NCI-H1436 treated with DMSO at 0.1 percent for 48 hours (cell line): Measurements from ENCODE around the gene TLE5.
"Not testable (repeated sequence)": the region's sequence is repeated elsewhere in the genome, so short reads cannot be mapped to it uniquely, and the experiment has no call there.

Experiments used
- DNase-seq: peaks from one replicate; lab custom pipeline; 2025; lab: John Stamatoyannopoulos, UW

Gene TLE5

GRCh38 chr19:3025549-3025886 lies 36.8 kb downstream of the TLE5 start:
- no peak for DNase-seq

GRCh38 chr19:3024870-3025548 lies 37.3 kb downstream of the TLE5 start:
- DNase-seq: no peak

- no peak for DNase-seq
Observed at GRCh38 chr19:3024509-3024869, 37.8 kb downstream of the TLE5 start.

- DNase-seq: no peak
Observed at GRCh38 chr19:3020321-3020960, 41.9 kb downstream of the TLE5 start.

- DNase-seq: no peak
Observed at GRCh38 chr19:3019211-3019854, 43.0 kb downstream of the TLE5 start.

GRCh38 chr19:3017923-3018322 lies 44.4 kb downstream of the TLE5 start:
- DNase-seq: no peak

- DNase-seq: no peak
Observed at GRCh38 chr19:3015126-3016057, 46.9 kb downstream of the TLE5 start.

- DNase-seq: no peak
Observed at GRCh38 chr19:3014135-3014534, 48.2 kb downstream of the TLE5 start.

GRCh38 chr19:3013263-3013725 lies 49.0 kb downstream of the TLE5 start:
- DNase-seq: no peak

- no peak for DNase-seq
Observed at GRCh38 chr19:3012621-3013262, 49.6 kb downstream of the TLE5 start.

- DNase-seq: not testable (repeated sequence)
Observed at GRCh38 chr19:3012059-3012458, 50.2 kb downstream of the TLE5 start.

- DNase-seq: no peak
Observed at GRCh38 chr19:3010871-3011270, 51.4 kb downstream of the TLE5 start.

- DNase-seq: no peak
Observed at GRCh38 chr19:3008994-3009393, 53.3 kb downstream of the TLE5 start.

GRCh38 chr19:3007975-3008374 lies 54.3 kb downstream of the TLE5 start:
- DNase-seq: no peak

GRCh38 chr19:3006075-3006767 lies 56.1 kb downstream of the TLE5 start:
- DNase-seq: no peak

- no peak for DNase-seq
Observed at GRCh38 chr19:3005345-3005744, 57.0 kb downstream of the TLE5 start.

- DNase-seq: no peak
Observed at GRCh38 chr19:3004522-3004921, 57.8 kb downstream of the TLE5 start.

GRCh38 chr19:3003046-3003445 lies 59.2 kb downstream of the TLE5 start:
- DNase-seq: no peak
